SK-MEL-5 (cell line): Measurements from ENCODE around the gene OSTC. TPM values are rescaled to one million over a fixed set of nuclear protein-coding genes. Genes with fewer than 3 reads are reported as not detected.

Experiments
- DNase-seq: peaks from one replicate; pipeline ENCODE4 v3.0.0-alpha.2; 2016; ENCODE audit warnings: low read depth, low spot score
- in situ Hi-C: cut with HindIII; loops from 2 replicates; pipeline ENCODE4 v1.10.0; 2016; ENCODE audit warnings: low sequenced_read_pairs, high pct_unique_total_duplicates, low pct_unique_long_range_greater_than_20kb
- total RNA-seq: library from RNA; depleted of rRNA; stranded (reverse); fragments of >200 nt; shearing (Covaris generic); gene quantifications from 2 replicates; pipeline ENCODE4 v1.2.3, GENCODE V29; 2014

Gene OSTC
- total RNA-seq, 1 experiment from 2014 or later: 163 TPM

DNA sequence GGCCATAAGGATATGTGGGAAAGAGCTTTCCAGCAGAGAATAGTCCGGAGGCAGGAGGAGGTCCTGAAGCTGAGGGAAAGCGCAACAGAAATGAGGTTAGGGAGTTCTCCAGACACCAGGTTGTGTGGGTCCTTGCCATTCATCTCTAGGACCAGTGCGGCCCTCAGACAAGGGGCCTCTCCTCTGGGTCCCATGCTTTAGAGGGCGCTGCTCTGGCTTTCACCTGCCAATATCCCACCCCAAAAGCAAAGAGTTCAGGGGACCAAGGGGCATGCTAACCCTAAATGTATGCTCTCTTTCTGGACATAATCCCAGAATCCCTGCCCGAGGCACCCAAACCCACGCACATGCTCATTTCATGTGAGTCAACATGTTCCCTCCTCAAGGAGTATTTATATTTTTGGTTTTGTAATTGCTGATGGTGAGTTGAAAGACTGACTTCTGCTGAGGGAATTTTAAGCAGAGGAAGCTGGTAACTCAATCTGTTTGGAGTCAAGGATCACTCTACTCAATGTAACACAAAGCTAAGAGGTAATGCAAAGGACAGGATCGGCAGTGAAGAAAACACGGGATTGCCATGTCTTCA lies 15.2 kb upstream of the OSTC start:
- DNase-seq: no peak
- in situ Hi-C loops: no loop called here

DNA sequence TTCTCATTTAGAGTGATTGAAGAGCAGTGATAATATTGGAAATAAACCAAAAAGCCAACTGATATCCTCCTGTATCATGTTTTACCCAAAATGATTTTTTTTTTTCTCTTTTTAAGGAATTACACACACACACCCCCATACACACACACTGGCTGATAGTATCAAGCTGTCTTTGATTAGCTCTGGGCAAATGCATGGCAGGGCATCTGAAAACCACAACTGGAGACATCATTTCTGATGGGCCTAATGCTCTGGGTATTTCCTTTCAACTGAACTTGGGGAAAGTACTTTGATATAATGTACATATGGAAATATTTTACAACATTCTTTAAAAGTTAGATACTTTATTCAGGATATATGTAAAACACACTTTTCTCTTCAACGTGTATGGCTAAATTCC lies 14.2 kb upstream of the OSTC start:
- DNase-seq: no peak
- in situ Hi-C loops: no loop called here

DNA sequence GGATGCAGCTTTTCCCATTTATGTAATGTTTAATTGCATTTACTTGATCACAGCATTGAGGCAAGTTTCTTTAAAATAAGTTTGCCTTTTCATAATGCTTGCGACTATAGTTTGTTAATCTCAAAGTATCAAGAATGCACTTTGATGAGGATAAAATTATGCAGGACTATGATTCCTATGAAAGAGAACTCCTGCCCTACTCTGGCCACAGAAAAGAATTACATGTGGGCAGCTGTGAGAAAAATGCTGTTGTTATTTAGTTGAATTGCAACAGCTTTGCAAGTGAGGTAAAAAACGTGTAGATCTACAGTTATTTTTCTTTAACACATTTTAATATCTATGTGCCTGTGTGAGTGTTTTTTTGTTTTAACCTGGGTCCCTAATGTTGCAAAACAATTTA lies 12.5 kb upstream of the OSTC start:
- DNase-seq: peak; percentile 44
- in situ Hi-C loops: no loop called here

DNA sequence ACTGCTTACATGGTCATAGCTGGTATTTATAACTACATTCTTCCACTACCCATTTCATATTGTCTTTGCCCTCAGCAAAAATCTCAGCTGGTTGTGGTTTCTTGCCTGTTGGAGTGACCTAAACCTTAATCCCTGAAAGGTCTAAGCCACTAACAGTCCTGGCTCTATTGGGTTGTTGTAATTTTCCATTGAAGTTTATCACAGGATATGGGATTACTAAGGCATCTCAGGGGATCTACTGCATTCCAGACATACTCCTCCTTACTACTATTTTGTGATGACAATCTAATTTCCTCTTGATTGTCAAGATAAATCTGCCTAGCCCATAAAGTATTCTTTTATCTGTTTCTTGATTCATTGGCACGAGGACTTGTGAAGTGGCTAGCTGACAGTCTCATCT lies 6.2 kb upstream of the OSTC start:
- DNase-seq: no peak
- in situ Hi-C loops: no loop called here

DNA sequence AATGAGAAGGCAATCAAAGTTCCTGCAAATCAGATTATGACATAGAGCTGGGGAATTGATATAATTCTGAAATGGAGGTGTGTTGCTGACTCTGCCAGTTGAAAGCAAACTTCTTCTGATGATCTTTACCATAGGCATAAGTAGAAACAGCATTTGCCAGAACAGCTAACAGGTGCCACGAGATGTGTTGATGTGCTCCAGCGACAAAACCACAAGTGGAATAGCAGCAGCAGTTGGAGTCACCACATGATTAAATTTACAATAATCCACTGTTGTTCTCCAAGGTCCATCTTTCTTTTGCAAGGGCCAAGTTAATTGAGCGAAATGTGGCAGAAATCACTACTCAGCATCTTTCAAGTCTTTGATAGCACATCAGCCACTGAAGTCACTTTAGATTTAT lies 3.7 kb upstream of the OSTC start:
- DNase-seq: no peak
- in situ Hi-C loops: no loop called here

DNA sequence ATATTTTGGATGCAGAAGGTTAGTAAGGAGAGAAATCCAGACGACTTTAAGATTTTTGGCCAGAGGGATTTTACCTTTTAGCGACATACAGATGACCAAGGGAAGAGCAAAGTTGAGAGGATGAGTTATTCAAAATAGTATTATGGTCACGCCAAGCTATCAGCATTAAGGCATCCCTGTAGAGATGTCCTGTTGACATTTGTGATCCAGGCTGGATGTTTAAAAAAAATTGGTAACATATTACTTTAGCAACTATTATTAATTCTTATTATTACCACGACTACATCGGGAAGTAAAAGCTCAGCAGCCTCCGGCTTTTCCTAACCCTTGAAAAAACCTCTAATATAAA lies 562 bp upstream of the OSTC start:
- in situ Hi-C loops: no loop called here

DNA sequence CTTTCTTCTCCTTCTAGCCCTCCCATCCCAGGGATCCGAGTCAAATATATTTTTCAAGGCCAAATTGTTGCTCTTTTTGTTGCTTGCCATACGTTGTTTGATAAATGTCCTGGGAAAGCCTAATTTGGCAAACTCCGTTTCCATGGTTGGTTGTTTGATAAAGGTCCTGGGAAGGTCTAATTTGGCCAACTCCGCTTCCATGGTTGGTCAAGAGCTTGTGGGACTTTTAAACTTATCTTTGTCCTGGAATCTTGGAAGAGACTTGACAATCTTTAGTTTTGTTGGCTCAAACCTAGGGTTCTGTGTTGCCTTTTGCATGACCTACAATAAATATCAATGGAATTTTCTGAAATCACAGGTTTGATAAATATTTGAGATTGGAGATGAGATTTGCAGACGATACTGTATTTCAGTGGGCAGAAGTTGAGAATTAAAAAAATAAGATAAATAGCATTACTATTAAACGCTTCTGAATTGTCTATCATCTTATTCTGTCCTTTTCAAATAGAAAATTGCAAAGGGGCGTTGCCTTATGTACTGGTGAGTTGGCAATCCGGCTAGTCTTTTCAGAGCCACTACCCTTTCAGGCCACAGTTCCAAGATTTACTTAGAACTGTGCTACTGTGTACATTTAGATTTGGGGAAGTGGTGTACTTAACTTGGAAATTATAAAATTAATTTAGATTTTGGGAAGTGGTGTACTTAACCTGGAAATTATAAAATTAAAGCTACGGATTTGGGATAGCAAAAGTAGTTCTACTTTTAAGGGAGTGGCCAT lies 804 bp downstream of the OSTC start:
- peak; percentile 24 for DNase-seq
- in situ Hi-C loops: no loop called here

More for the DNA sequence above, 562 bp upstream of the OSTC start:
- DNase-seq: no peak

DNA sequence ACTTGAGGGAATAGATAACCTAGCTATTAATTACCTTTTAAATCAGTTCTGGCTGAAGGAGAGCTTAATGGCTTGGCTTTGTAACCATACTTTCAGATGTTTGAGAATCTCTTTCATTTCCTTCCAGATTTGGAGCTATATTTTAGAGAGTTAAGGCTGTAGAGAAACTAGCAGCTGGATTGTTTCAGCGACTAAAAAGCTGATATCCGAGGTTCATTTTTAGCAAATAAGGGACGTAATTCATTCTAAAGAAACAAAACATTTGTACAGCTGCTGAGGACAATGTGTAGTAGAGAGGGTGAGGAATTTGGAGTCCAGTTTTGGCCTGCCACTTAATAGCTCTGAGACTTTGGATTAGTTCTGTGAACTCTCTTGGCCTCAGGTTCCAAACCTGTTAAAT lies 12.2 kb downstream of the OSTC start:
- DNase-seq: no peak
- in situ Hi-C loops: no loop called here

DNA sequence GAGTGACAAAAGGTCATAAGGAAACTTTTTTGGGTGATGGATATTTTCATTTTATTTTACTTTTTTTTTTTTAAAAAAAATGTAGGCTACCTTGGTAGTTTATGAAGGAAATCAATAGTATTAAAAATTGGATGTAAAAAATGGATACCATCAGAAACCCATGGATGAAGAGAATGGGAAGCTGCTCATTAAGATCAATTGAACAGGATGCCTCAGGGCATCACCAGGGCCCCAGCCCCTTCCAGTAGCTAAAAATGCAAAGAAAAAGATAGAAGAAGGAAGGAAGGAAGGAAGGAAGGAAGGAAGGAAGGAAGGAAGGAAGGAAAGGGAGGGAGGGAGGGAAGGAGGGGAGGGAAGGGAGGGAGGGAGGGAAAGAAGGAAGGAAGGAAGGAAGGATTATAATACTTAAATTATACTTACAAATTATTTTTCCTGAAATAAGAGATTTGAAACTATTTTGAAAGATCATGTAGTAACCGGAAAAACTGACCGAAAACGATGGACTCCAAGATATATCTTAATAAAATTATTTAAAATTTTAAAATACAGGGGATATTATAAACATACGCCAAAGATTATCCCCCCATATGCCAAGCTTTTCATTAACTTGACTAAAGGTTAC lies 24.1 kb downstream of the OSTC start:
- in situ Hi-C loops: no loop called here
- no peak for DNase-seq

DNA sequence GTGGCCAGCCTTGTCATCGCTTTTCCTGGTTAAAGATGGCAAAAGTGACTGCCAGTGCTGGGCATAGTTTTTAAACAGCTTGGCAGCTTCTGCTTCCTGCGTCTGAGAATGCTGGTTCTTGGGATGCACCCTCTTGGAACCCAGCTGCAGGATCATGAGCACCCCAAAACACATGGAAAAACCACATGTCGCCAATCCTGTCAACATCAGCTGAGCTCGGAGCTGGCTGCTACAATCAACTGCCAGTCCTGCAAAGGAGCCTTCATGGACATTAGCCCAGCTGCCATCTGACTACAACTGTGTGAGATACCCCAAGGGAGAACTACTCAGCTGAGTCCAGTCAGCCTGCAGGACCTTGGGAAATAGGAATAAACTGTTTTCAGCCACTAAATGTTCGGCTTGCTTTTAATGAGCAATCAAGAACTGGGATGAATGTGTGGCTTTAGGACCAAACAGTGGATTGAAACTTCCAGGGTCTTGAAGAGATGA lies 31.0 kb downstream of the OSTC start:
- in situ Hi-C loops: no loop called here
- DNase-seq: no peak

DNA sequence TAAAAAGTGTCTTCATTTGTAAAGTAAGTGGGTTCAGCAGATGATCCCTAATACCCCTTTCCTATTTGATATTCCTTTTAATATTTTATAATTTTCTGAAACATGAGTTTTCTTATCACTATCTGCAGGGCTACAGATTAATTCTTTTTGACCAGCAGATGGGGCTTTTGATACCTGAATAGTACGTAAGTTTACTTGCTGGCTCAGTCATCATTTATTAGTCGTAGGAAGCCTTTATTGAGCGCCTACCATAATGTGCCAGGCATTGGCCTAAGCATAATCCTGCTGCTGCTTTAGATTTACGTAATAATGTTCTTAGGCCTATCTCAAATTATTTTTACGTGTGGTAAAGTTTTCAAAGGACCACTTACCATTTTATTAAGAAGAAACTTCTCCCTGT lies 33.1 kb downstream of the OSTC start:
- peak; percentile 65 for DNase-seq
- in situ Hi-C loops: no loop called here

DNA sequence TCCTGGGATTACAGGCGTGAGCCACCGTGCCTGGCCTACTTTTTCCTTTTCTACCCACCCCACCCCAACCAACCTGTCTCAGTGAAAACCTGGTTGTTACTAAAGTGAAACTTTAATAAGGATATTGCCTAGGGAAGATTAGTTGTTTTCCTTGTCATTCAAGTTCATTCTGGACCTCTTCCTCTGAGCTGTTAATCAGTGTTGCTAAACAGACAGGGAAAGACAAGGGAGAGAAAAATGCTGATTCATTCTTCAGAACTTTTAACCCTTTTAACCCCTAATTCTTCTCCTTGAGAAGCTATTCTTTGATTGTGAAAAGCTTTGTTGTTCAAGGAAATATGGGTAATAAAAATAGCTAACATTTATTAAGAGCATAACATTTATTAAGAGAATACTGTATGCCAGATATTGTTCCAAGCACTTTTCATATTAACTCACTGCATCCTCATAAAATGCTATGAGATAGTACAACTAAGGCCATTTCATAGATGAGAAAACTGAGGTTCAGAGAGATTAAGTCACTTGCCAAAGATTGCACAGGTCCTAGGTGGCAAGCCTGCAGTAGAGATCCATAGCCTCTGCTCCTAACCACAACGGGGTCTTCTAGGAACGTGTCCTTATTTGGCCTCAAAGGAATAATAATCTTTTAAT lies 34.8 kb downstream of the OSTC start:
- in situ Hi-C loops: no loop called here
- no peak for DNase-seq

DNA sequence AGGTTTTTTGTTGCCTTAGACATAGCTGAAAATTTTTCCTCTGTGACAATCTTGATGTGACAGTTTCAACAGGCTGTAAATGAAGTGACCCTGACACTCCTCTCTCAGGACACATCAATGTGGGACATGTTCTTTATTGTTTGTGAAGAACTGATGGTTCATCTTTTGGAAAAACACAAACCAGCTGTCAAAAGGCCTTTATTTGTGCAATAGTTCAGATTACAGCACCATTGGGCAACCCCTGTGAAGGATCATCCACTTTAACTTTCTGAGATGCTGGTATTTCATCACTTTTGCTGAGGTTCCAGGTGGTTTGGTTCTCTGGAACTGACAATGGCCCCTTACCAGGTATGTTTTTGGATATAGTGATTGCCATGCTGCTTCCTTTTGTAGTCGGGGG lies 40.3 kb downstream of the OSTC start:
- in situ Hi-C loops: no loop called here

DNA sequence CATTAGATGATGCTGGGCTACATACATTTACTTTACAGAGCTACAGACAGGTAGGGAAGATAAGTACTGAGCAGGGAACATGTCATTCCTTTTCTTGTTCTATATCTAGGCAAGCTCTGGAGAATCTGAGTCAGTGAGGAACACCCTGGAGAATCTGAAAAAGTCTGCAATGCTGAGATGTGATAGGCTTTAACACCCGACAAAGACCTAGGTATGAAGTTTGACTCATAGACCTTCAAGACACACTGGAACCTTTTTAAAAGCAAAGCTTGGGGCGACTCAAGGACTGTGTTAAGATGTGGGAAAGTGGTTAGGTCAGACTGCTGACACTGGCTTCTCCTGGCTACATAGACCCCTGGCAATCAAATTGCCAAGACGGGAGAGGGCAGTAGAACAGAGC lies 42.8 kb downstream of the OSTC start:
- DNase-seq: no peak
- in situ Hi-C loops: no loop called here

More for the DNA sequence above, 40.3 kb downstream of the OSTC start:
- no peak for DNase-seq

DNA sequence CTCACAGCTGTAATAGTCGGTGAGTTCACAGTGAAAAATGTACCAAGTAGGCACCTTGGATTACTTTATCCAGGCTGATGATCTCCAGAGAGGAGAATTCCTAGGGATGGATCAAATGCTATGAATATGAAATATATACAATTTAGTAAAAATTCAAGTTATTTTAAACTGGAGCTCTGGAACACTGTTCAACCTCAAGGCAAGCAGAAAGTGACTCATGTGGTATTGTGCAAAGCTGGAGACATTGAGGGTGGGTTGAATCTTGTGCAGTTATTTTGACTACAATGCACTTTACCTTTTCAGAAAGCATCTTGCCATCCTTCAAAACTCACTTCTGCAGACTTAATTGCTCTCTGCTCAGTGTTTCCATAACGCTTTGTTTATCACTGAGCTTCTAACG lies 43.4 kb downstream of the OSTC start:
- DNase-seq: no peak
- in situ Hi-C loops: no loop called here

DNA sequence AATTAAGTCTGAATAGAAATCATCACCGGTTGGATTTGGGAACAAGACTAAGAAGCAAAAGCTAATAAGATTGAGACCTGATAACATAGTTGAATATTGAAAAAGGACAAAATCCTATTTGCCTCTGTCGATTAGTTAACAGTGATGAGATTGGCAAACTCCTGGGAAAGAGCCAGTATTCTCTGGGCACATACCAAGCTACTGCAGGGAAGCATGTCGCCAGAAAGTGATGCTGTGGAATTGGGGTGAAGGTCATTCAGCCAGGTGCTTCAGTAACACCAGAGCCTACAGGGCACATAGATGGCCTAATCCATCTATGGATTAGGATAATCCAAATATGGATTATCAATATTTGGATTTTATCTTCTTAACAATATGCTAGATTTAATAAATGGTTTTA lies 44.0 kb downstream of the OSTC start:
- DNase-seq: no peak
- in situ Hi-C loops: no loop called here

DNA sequence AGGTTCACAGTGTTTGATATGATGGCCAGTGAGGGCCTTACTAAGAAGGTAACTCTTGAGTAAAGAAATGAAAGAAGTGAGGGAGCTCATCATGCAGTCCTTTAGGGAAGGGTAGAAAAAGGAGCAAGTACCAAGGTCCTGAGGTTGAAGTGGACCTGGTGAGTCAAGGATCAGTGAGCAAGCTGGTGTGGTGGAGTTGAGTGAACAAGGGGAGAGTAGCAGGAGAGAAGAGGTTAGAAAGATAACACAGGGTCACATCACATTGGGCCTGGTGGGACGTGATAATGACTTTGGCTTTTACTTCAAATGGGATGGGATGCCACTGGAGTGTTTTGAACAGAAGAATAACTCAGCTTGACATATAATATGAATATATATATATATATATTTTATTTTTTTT lies 44.7 kb downstream of the OSTC start:
- in situ Hi-C loops: no loop called here
- no peak for DNase-seq

DNA sequence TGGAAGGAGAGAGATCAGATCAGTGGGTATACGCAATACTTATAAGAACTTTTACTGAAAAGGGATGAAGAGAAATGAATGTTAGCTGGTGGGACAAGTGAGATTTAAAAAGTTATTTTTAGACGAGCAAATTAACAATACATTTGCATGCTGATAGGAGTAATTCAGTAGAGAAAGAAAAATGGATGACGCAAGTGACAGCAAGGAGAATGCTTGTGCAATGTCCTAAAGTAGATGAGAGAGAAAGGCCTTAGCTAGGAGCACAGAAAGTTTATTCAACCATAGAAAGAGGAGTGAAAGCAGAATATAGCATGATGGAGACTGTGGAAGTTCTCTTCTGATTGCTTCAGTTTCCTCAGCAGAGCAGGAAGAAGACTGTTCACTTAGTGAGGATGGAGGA lies 45.8 kb downstream of the OSTC start:
- no peak for DNase-seq
- in situ Hi-C loops: no loop called here
